Measurements from ENCODE around the gene FBF1. TPM values are rescaled to one million over a fixed set of nuclear protein-coding genes. Genes with fewer than 3 reads are reported as not detected.

FBF1 gene
- polyA plus RNA-seq, 1 donor from 2014 or later, result 13.5 TPM

DNA sequence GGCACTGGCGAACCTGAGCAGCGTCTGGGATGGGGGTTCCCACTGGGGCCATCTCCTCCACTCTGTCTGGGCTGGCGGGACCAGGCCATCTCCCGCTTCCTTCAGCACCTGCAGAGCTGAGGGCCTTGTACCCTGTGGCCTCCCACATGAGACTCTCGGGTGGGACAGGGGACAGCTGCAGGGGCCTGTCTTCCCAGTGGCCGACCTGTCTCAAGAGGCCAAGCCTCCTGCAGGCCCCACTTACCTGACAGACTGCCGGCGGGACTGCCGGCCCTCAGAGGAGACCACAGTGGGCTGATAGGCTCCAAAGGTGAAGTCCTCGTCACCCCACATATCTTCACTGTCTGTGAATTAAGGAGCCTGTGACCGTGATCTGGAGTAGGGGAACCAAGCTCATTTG, 15.7 kb downstream of the FBF1 start:
- Histone ChIP-seq H3K9ac (ENCODE audit: low read length) (no peak overlapping the region), H3F3A (ENCODE audit: insufficient read depth, low read length, poor library complexity, severe bottlenecking) (no peaks in the 10 kb centered on the region), H3K79me2 (replicated peaks; ENCODE audit: insufficient read depth, low read length) (no peaks in the 10 kb centered on the region), H4K20me1 (ENCODE audit: insufficient read depth) (no peaks in the 10 kb centered on the region), H3K4me3 (ENCODE audit: low read length) (no peak overlapping the region), H3K9me3 (ENCODE audit: low read length) (no peaks in the 10 kb centered on the region), H3K9me2 (ENCODE audit: insufficient read depth, low read length) (no peaks in the 10 kb centered on the region), H3K27me3 (ENCODE audit: insufficient read depth, low read depth, low read length) (no peaks in the 10 kb centered on the region), H3K4me2 (ENCODE audit: low read length) (no peak overlapping the region), H3K27ac (ENCODE audit: low read length) (no peak overlapping the region), H2AFZ (ENCODE audit: low read depth, low read length) (no peak overlapping the region), H3K36me3 (ENCODE audit: insufficient read depth, low read length) (no peaks in the 10 kb centered on the region)
- no peak for TF ChIP-seq TAF1 (IDR thresholded peaks at IDR 0.05; ENCODE audit: low read depth)

GRCh38 chr17:75922963-75923874, 17.6 kb downstream of the FBF1 start:
- H3K9me2 ChIP-seq (ENCODE audit: insufficient read depth, low read length), result no peaks in the 10 kb centered on the region
- H3K79me2 ChIP-seq (replicated peaks; ENCODE audit: insufficient read depth, low read length), result no peaks in the 10 kb centered on the region
- H3K4me2 ChIP-seq (ENCODE audit: low read length), result no peak overlapping the region
- H2AFZ ChIP-seq (ENCODE audit: low read depth, low read length), result no peak overlapping the region
- H3K9me3 ChIP-seq (ENCODE audit: low read length), result no peaks in the 10 kb centered on the region
- TF ChIP-seq, protein P1, sequence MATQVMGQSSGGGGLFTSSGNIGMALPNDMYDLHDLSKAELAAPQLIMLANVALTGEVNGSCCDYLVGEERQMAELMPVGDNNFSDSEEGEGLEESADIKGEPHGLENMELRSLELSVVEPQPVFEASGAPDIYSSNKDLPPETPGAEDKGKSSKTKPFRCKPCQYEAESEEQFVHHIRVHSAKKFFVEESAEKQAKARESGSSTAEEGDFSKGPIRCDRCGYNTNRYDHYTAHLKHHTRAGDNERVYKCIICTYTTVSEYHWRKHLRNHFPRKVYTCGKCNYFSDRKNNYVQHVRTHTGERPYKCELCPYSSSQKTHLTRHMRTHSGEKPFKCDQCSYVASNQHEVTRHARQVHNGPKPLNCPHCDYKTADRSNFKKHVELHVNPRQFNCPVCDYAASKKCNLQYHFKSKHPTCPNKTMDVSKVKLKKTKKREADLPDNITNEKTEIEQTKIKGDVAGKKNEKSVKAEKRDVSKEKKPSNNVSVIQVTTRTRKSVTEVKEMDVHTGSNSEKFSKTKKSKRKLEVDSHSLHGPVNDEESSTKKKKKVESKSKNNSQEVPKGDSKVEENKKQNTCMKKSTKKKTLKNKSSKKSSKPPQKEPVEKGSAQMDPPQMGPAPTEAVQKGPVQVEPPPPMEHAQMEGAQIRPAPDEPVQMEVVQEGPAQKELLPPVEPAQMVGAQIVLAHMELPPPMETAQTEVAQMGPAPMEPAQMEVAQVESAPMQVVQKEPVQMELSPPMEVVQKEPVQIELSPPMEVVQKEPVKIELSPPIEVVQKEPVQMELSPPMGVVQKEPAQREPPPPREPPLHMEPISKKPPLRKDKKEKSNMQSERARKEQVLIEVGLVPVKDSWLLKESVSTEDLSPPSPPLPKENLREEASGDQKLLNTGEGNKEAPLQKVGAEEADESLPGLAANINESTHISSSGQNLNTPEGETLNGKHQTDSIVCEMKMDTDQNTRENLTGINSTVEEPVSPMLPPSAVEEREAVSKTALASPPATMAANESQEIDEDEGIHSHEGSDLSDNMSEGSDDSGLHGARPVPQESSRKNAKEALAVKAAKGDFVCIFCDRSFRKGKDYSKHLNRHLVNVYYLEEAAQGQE (IDR thresholded peaks at IDR 0.05; ENCODE audit: borderline replicate concordance), result no peak
- no peak for TF ChIP-seq SMC3 (conservative IDR thresholded peaks at IDR 0.05; ENCODE audit: poor library complexity)
- no peak for TF ChIP-seq MXI1 (conservative IDR thresholded peaks at IDR 0.05; ENCODE audit: poor library complexity, severe bottlenecking)
- no peak for TF ChIP-seq RAD21 (conservative IDR thresholded peaks at IDR 0.05)
- no peak for TF ChIP-seq POLR2AphosphoS5 (IDR thresholded peaks at IDR 0.05)
- no peak for TF ChIP-seq EP300 (conservative IDR thresholded peaks at IDR 0.05; ENCODE audit: poor library complexity, severe bottlenecking)
- TF ChIP-seq EZH2 (IDR thresholded peaks at IDR 0.05; ENCODE audit: borderline replicate concordance, insufficient read depth, low read length, poor library complexity, severe bottlenecking), result no peak
- no peak for TF ChIP-seq CTCF (IDR thresholded peaks at IDR 0.05; ENCODE audit: poor library complexity, severe bottlenecking)
- TF ChIP-seq TAF1 (IDR thresholded peaks at IDR 0.05; ENCODE audit: low read depth), result no peak
- no peaks in the 10 kb centered on the region for H4K20me1 ChIP-seq (ENCODE audit: insufficient read depth)
- no peak overlapping the region for H3K9ac ChIP-seq (ENCODE audit: low read length)
- no peaks in the 10 kb centered on the region for H3K27me3 ChIP-seq (ENCODE audit: insufficient read depth, low read depth, low read length)
- no peak overlapping the region for H3K27ac ChIP-seq (ENCODE audit: low read length)
- H3K36me3 ChIP-seq (ENCODE audit: insufficient read depth, low read length), result no peaks in the 10 kb centered on the region
- no peak overlapping the region for H3K4me3 ChIP-seq (ENCODE audit: low read length)
- H3F3A ChIP-seq (ENCODE audit: insufficient read depth, low read length, poor library complexity, severe bottlenecking), result no peaks in the 10 kb centered on the region
